Skeletal muscle tissue (tissue), 4 donors: ENCODE data around the gene RNF175. TPM values are rescaled to one million over a fixed set of nuclear protein-coding genes. Genes with fewer than 3 reads are reported as not detected.
A peak's percentile ranks its signal among the peaks of the same experiment; 100 is the strongest.

Experiments
- H3K27ac ChIP-seq: one replicate; pipeline ENCODE4 v1.7.0; 2013; ENCODE audit warnings: mild to moderate bottlenecking, low read depth, low read length, inconsistent platforms
- H3K27me3 ChIP-seq, 3 donors: one replicate each; pipeline ENCODE4 v1.7.0; 2013; ENCODE audit warnings: low read length in 3 of 3; ENCODE audit not compliant: control insufficient read depth in 3 of 3, insufficient read depth in 3 of 3
- H3K36me3 ChIP-seq, 3 donors: one replicate each; pipeline ENCODE4 v1.7.0; 2013; ENCODE audit warnings: low read length in 3 of 3; ENCODE audit not compliant: control insufficient read depth in 3 of 3, insufficient read depth in 3 of 3
- H3K4me1 ChIP-seq, 3 donors: one replicate each; pipeline ENCODE4 v1.7.0; 2013; ENCODE audit warnings: low read length in 3 of 3, mild to moderate bottlenecking in 3 of 3; ENCODE audit not compliant: control insufficient read depth in 3 of 3, insufficient read depth in 3 of 3
- H3K4me3 ChIP-seq, 3 donors: one replicate each; pipeline ENCODE4 v1.7.0; 2013; ENCODE audit warnings: low read length in 3 of 3
- H3K9ac ChIP-seq, 3 donors: one replicate each; pipeline ENCODE4 v1.7.0; 2013; ENCODE audit warnings: low read length in 3 of 3, mild to moderate bottlenecking in 3 of 3, moderate library complexity in 2 of 3, low read depth in 1 of 3
- H3K9me3 ChIP-seq, 3 donors: one replicate each; pipeline ENCODE4 v1.7.0; 2013; ENCODE audit warnings: low read length in 3 of 3; ENCODE audit not compliant: control insufficient read depth in 3 of 3
- total RNA-seq: library from RNA; depleted of rRNA; stranded (reverse); fragments of >200 nt; gene quantifications from one replicate; pipeline ENCODE4 v1.2.3, GENCODE V29; 2014
- donor health status: Osteomylitis.

Gene RNF175
- total RNA-seq, 1 donor from 2014 or later: not detected

DNA sequence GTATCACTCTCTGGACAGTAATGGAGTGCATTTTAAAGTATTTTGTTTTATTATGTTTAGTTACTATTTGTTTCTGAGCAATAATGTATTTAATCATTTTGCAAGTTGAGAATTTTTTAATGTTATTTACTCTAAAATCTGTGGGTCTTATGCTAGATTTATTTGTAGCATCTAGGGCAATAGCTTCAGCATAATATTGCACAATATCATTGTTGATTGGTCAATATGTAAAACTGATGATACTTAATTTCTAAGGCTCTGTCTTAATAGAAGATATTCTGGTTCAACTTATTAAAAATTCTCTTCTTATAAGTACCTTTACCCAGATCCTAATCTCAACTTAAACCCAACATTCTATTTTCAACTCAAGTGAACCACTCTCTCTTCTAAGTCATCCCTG is 17.6 kb upstream of the RNF175 start:
- H3K27me3 ChIP-seq: peaks cover 0 to 7% (median 4%) of the 10 kb centered on the region in 3 donors
- no peaks in the 10 kb centered on the region for H3K9me3 ChIP-seq

DNA sequence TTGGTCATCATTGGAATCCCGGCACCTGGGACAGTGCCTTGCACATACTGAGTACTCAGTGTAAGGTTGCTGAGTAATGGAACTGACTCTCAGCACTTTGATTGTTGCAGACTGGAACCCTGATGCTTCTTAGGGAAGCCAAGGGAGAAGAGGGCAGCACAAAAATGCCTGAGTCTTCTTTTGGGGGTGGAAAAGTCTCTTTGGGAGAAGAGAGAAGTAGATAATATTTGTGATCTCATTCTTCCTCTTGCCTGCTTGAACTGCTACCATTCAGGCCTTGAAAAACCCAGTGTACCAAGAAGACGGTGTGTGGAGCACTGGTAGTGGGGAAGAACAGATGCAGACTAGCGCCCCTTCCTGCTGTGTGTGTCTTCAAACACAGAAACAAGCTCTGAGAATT is 16.8 kb upstream of the RNF175 start:
- Histone ChIP-seq H3K4me3 (no peak overlapping the region), H3K9ac (no peak overlapping the region), H3K27me3 (peaks cover 0 to 7% (median 4%) of the 10 kb centered on the region in 3 donors), H3K27ac (no peak overlapping the region), H3K36me3 (no peaks in the 10 kb centered on the region), H3K9me3 (no peaks in the 10 kb centered on the region), H3K4me1 (no peaks in the 10 kb centered on the region)

More for the DNA sequence above, 17.6 kb upstream of the RNF175 start:
- Histone ChIP-seq H3K4me3 (no peak overlapping the region), H3K36me3 (no peaks in the 10 kb centered on the region), H3K27ac (no peak overlapping the region), H3K4me1 (no peaks in the 10 kb centered on the region), H3K9ac (no peak overlapping the region)

DNA sequence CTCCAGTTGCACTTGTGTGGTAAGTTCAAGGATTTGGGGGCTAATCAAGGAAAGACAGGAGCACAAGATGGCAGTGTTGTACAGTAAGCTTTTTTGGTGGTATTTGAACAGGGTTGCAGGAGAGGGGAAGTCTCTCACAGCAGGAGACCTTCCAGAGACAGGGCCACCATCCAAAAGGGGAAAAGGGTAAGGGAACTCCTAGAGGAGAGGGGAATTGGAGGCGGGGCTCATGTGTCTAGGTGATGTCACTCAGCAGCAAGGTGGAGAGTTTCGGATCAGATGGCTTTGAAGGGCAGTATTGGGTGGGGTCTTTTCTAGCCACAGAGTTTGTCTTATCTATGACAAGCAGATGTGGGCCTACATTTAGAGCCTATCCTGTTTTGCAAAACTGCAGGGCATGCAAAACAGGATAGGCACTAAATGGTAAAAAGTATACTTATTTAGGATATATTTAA is 13.4 kb upstream of the RNF175 start:
- Histone ChIP-seq H3K36me3 (no peaks in the 10 kb centered on the region), H3K27ac (no peak overlapping the region), H3K4me3 (no peak overlapping the region), H3K9me3 (no peaks in the 10 kb centered on the region), H3K9ac (no peak overlapping the region), H3K27me3 (no peaks in the 10 kb centered on the region), H3K4me1 (no peaks in the 10 kb centered on the region)

DNA sequence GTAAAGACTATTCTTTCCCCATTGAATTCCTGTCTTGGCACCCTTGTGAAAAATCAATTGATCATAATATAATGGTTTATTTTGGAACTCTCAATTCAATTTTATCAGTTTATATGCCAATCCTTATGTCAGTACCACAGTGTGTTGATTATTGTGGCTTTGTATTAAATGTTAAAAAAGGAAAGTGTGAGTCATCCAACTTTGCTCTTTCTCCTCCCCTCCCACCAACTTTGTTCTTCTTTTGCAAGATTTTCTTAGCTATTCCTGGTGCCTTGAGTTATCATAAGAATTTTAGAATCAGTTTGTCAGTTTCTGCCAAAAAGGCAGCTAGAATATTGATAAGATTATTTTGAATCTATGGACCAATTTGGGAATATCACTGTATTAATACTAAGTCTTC is 11.2 kb upstream of the RNF175 start:
- Histone ChIP-seq H3K27me3 (no peaks in the 10 kb centered on the region), H3K4me1 (no peaks in the 10 kb centered on the region), H3K9ac (no peak overlapping the region), H3K27ac (no peak overlapping the region), H3K36me3 (no peaks in the 10 kb centered on the region), H3K4me3 (no peak overlapping the region), H3K9me3 (no peaks in the 10 kb centered on the region)

DNA sequence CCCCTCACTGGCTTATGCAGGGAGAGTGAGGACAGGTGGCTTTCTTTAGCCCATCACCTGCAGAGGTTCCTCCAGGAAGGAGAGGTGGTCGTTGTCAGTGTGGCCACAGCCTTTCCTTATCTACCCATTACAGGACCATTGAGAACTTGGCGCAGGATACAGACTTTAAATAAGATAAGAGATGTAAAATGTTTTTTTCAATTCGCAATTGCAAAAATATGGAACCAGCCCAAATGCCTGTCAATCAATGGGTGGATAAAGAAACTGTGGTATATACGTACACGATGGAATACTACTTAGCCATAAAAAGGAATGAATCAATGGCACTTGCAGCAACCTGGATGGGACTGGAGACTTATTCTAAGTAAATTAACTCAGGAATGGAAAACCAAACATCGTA is 6.9 kb upstream of the RNF175 start:
- H3K9ac ChIP-seq: no peak overlapping the region
- no peaks in the 10 kb centered on the region for H3K4me1 ChIP-seq
- peaks cover 0 to 3% (median 0%) of the 10 kb centered on the region in 3 donors for H3K27me3 ChIP-seq
- H3K4me3 ChIP-seq: no peak overlapping the region
- no peaks in the 10 kb centered on the region for H3K9me3 ChIP-seq
- H3K36me3 ChIP-seq: no peaks in the 10 kb centered on the region
- H3K27ac ChIP-seq: no peak overlapping the region

DNA sequence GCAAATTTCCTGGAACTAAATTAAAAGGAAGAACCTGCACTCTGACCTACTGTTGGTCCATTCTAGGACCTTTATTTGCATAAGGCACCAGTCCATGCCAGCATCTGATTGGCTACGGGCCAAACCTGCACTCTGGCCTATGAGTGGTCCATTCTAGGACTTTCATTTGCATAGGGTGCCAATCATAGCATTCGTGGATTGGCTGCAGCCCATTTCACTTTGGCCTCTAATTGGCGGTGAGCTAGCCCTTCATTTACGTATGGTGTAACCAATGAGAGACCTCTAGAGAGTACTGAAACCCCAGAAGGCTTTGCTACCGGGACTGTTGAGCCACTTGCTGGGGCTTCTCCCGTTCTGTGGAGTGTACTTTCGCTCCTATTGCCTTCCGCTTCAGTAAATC is 6.1 kb upstream of the RNF175 start:
- Histone ChIP-seq H3K4me1 (no peaks in the 10 kb centered on the region), H3K9ac (no peak overlapping the region), H3K27me3 (peaks cover 0 to 5% (median 3%) of the 10 kb centered on the region in 3 donors), H3K27ac (no peak overlapping the region), H3K4me3 (no peak overlapping the region), H3K36me3 (no peaks in the 10 kb centered on the region), H3K9me3 (no peaks in the 10 kb centered on the region)

DNA sequence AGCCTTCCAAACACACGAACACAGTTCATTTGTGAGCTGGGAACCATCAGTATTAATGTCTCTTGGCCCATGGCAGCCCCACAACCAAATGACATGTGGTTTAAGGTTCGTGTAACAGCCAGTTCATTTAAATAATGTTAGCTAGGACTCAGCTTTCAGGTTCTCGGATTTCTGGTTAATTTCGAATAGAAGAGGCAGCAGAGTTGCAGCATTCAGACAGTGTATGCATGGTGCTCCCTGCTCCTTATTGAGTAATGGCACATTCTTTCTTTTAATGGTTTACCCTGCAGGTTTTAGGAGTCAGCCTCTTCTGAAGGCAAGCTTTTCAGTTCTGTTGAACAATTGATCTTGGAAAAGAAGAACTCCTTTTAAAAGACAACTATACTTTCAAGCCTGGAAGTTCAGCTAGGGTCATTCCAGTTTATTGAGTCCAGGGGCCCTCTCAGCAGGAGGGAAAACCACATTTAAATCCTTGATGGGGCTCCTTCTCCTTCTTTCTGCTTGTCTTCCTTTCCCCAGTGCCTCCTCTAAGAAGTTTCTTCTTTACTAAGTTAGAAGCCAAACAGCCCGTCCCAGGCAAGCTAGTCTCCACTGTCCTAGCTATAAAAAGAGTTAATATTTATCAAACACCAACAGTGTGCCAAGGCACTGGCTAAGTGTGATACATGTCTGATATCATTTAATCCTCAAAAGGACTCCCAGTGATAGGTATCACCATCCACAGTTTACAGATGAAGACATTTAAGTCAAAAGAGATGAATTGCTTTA is 5.0 kb upstream of the RNF175 start:
- Histone ChIP-seq H3K27me3 (peaks cover 0 to 16% (median 3%) of the 10 kb centered on the region in 3 donors), H3K36me3 (no peaks in the 10 kb centered on the region), H3K9ac (no peak overlapping the region), H3K4me3 (no peak overlapping the region), H3K9me3 (no peaks in the 10 kb centered on the region), H3K4me1 (no peaks in the 10 kb centered on the region), H3K27ac (no peak overlapping the region)

DNA sequence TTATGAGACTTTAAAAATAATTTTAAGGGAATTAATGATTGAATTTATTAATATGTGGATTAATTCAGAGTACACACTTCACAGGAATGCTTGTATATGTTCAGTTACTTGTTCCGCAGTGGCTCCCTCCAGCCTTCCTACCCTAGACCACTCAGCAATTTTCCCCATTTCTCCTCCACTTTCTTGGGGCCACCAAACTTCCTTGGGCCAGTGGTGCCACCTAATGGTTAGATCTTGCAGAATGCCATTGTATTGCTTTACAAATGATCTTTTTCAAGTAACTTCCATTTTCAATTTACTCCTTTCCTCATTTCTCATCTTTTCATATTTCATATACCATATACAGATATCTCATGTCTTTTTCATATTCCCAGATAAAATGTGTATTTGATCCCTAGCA is 3.6 kb upstream of the RNF175 start:
- Histone ChIP-seq H3K9ac (no peak overlapping the region), H3K27ac (no peak overlapping the region), H3K27me3 (peaks cover 13 to 27% (median 13%) of the 10 kb centered on the region in 3 donors), H3K9me3 (no peaks in the 10 kb centered on the region), H3K4me3 (no peak overlapping the region), H3K4me1 (peaks cover 0 to 5% (median 0%) of the 10 kb centered on the region in 3 donors), H3K36me3 (no peaks in the 10 kb centered on the region)

DNA sequence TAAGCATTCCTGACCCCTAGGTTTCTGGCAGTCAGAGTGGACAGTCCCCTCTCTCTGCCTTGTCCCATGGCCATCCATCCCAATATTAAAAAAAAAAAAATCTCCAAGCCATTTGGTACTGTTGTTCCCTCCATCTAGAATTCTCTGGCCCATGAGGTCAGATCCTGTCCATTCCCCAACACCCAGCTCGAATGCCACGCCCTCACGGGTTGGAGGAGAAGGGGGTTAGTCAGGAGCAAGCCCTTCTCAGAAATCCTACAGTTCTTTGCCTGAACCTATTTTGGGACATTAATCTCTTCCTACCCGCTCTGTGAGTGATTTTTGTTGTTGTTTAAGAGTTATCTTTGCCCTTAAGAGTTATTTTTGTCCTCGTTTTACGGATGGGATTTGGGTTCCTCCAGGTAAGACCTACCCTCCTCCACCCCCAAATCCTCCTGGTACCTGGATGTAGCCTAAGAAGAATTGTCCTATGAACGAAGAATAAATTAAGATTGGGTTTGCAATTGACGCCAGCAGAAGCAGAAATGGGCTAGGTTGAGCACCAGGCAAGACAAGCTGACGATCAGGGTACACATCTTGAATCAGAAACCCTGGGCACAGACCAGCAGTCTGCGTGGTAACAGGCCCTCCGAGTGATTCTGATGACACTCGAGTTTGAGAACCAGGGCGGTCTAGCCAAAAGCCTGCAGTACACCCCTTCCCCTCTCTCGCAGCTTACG is 977 bp downstream of the RNF175 start:
- Histone ChIP-seq H3K36me3 (no peaks in the 10 kb centered on the region), H3K4me3 (peak overlapping the region in 1 of 3 donors; percentile 49), H3K9ac (no peak overlapping the region), H3K27me3 (peaks cover 24 to 27% (median 25%) of the 10 kb centered on the region in 3 donors), H3K9me3 (peaks cover 0 to 2% (median 0%) of the 10 kb centered on the region in 3 donors), H3K4me1 (peaks cover 0 to 5% (median 0%) of the 10 kb centered on the region in 3 donors), H3K27ac (no peak overlapping the region)

DNA sequence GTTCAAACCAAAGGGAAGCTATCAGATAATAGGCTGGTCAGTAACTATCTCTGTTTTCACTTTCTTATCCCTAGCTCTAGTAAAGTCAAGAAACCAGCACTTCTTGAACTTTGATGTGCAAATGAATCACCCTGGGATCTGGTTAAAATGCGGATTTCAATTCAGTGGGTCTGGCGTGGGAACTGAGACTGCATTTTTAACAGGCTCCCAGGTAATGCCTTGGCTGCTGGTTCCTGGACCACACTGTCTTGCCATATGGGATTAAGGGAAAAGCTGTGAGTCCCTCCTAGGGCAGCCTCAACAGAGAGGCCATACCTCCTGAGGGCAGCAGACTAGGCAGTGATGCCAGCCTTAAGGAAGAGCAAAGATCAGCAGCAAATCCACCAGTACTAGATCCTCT is 1.7 kb downstream of the RNF175 start:
- no peak overlapping the region for H3K27ac ChIP-seq
- H3K9me3 ChIP-seq: peaks cover 0 to 2% (median 0%) of the 10 kb centered on the region in 3 donors
- no peaks in the 10 kb centered on the region for H3K36me3 ChIP-seq
- peaks cover 24 to 27% (median 25%) of the 10 kb centered on the region in 3 donors for H3K27me3 ChIP-seq
- H3K4me3 ChIP-seq: no peak overlapping the region
- peaks cover 0 to 5% (median 0%) of the 10 kb centered on the region in 3 donors for H3K4me1 ChIP-seq
- H3K9ac ChIP-seq: no peak overlapping the region
